ENCODE measurements around the gene AIF1.

The AIF1 gene

GRCh38 chr6:31643818-31644454, 28.9 kb downstream of the AIF1 start:
- DNase-seq = no peak

DNA sequence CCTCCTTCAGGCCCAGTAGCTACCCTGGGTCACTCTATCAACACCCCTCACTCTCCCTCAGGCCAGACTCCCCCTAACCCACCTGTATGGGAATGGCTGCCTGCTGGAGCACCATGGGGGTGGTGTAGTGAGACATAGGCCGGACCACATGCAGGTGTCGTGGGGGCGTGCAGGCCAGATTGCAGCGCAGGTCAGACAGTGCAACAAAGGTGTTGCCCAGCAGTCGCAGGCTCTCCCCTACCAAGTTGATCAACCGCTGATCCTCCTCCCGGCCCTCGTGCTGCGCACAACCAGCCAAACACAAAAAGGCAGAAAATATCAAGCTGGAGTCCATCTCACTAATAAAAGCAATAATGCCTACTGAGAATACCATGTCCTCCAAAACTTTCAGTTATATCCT, 30.3 kb downstream of the AIF1 start:
- DNase-seq = no peak

- DNase-seq = peak; percentile 85
Measured at GRCh38 chr6:31651602-31652191, 36.7 kb downstream of the AIF1 start.

DNA sequence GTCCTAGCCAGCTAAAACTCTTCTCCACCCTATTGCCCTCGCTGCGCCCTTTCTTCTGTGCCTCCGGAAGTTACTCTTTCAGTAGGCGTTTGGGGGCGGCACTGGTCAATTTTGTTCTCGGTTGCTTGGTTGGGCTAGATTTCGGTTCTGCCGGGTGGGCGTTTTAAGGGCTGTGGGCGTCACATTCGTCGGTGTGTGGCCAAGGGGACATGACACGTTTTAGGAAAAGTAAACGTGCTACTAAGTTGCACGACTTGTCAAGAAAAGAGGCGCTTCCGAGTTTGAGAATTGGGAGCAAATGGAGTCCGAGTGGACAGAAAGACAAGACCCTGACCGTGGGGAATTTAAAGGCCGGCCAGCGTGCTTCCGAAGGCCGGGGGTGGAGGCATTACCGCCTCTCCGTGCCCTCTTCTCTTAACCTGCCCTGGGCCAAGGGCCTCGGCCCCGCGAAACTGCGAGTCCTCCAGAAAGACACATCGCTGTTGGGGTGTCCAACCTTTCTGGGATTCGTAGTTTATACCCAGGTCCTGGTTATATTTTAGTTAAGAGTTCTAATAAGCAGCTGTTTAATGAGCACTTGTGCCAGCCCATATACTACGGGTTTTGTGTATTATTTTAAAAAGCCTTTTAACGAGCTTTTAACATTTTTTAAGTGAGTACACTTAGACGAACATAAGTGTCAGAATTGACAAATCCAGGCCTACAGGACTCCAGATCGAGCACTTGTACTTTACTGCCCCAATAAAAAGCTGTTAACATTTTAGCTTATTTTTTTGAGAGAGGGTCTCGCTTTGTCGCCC, 38.1 kb downstream of the AIF1 start:
- DNase-seq = no peak

DNA sequence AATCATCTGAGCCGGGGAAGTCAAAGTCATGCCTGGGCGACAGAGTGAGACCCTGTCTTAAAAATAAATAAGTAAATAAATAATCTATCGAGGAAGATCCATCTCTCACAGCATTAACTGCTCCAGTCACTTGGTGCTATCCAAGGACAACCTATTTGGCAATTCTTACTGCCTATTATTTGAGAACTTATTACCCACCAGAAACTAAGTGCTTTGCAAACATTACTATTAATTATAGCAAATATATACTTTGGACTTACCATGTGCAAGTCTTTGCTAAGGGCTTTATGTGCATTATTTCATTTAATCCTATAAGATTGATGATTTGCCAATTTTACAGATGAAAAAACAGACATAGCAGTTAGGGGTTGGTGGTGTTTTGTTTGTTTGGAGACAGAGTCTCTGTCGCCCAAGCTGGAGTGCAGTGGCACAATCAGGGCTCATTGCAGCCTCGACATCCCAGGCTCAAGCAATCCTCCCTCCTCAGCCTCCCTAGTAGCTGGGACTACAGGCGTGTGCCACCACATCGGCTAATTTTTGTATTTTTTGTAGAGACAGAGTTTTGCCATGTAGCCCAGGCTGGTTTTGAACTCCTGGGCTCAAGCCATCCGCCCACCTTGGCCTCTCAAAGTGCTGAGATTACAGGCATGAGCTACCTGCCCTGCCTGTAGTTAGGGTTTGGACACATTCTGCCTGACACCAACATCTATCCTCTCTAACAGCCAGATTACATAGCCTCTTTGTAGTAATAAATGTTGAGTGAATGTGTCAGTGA, 39.7 kb downstream of the AIF1 start:
- DNase-seq = no peak

DNA sequence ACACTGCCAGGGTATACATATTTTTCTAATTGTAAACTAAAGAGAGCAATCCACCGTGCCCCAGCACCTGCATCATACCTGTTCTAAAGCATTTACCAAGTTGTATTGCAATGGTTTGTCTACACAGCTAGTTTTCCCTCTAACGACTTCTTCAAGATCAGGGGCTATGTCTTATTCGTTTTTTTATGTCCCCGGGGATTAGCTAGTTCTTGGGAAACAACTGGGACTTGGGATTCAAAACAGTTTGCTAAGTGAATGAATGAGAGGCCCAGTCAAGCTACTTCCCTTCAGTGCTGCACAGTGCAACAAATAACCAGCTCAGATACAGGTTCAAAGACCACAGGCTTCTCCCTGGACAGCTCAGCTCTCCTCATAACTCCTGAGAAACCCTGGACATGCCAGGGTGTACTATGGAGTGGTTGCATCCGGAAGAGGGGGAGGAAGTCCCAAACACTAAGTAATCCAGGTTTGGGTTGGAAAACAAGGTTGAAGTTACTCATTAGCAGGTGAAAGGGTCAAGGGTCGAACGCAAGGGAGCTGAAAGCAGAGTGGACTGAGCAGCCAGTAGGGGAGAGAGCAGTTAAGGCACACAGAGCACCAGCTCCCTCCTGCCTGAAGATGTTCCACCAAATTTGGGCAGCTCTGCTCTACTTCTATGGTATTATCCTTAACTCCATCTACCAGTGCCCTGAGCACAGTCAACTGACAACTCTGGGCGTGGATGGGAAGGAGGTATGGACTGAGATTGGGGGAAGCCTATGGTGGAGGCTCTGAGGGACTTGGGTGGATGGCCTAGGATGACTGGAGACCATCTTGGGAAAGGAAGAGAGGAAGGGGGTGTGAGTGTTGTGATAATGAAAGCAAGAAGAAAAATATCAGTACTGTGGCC, 40.6 kb downstream of the AIF1 start, which contains the start of gene APOM:
APOM (plus strand) TSS at position 546 of the 889 bp plus-strand sequence; CDS start at position 619, 73 bp downstream.
- DNase-seq = no peak

DNA sequence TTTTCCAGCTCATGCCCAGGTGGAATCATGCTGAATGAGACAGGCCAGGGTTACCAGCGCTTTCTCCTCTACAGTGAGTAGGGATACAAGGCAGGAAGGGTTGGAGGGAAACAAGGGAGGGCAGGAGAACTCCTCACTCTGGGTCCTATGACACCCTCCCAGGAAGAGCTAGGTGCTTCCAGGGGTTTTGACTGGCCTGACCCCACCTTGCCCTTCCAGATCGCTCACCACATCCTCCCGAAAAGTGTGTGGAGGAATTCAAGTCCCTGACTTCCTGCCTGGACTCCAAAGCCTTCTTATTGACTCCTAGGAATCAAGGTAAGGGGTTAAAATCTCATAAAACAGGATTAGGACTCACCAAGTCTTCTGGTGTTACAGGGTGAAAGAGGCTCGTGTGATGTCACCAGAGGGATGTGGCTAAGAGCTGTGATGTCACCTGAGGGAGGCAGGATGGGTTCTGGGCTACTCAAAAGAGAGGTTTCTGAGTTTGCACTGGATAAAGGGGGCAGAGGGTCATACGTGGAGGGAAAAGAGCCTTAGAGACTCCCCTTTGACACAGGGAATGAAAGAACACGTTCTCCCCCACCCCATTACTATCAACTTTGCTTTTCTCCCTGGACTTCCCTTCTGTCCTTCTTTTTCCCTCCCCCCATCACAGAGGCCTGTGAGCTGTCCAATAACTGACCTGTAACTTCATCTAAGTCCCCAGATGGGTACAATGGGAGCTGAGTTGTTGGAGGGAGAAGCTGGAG, 42.5 kb downstream of the AIF1 start:
- DNase-seq = no peak

DNA sequence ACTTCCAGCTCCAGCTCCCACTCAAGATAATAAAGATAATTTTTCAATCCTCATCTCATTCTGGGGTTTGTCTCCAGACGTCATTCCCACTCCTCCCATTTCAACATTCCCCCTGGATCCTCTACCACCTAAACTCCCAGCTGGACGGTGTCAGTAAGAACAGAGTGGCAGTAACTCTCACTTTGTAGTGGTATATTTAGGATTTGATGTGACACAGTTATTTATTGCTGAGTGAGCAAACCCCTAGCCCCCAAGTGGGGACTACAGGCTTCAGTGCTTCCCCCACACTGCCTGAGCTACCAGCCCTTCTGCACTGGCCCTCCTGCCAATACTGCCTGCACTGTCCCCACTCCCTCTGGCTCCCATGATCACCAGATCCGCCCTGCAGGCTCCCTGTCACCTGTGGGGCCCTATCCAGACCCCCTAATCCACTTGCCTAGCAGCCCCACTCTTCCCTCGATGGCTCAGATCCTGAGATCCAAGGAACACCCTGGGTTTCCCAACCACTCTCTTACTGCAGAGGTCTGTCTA, 43.2 kb downstream of the AIF1 start:
- DNase-seq = no peak

- no peak for DNase-seq
Measured at GRCh38 chr6:31658983-31659648, 44.1 kb downstream of the AIF1 start.

DNA sequence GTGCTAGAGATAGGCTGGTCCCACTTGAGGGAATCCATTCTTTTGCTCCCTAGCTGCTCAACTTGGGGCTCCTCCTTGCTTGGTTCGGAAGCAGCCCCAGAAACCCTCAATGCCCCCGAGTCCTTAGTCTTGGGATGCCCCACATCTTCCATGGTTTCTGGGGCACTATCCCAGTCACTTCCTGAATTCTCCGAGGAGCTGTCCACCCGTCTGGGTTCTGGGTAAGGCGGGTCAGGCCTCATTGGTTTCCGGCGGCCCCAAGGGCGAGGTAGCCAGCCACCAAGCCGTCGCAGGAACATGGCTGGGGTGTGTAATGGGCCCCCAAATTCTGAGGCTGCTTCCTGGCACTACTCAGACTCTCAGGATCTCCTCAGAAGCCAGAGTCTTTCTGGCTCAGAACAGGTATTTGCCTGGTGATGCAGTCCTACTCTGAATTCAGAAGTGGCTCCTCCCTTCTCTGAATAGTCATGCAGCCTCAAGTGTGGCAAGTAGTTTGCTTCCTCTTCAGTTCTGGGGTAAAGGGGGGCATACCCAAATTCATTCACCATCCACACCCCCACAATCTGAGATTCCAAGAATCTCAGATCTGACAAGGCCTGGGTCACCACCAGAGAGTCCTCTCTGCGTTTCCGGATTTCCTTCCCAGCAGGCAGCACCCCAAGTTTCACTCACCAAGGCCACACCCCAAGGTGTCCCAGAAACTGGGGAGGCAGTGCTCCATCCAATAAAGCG, 44.8 kb downstream of the AIF1 start:
- DNase-seq = no peak

- DNase-seq = peak; percentile 76
Measured at GRCh38 chr6:31660381-31661261, 45.6 kb downstream of the AIF1 start, which contains the start of gene C6orf47. Gene C6orf47 (minus strand): TSS chr6:31660778. CDS start chr6:31659947, 831 bp downstream.

GRCh38 chr6:31661262-31662123, 46.5 kb downstream of the AIF1 start:
- no peak for DNase-seq

DNA sequence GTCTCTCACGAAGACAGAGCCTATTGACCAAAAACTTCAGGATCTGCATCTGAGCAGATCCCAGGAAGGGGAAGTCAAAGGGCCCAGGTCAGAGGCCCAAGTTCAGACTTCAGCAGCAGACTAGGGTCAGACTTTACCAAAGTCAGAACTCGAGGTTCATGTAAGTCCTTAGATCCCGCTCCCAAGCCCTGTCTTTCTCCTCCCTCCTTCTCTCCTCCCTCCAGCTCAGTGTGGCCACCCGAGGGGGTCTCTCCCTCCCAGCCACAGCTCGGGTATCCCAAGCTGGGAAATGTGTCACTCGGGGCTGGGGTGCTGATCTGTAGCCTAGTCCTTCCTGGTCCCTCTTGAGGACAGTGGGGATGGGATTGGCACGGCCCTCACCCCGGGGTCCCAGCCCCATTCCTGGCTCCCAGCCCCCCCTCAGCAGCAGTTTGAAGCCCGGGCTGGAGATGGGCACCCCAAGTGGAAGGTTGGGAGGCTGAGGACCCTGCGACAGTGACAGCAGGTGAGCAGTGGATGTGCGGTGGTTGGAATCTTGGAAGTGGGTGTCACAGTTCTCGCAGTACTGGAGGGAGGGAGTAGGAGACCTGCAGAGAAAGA, 47.2 kb downstream of the AIF1 start:
- no peak for DNase-seq

DNA sequence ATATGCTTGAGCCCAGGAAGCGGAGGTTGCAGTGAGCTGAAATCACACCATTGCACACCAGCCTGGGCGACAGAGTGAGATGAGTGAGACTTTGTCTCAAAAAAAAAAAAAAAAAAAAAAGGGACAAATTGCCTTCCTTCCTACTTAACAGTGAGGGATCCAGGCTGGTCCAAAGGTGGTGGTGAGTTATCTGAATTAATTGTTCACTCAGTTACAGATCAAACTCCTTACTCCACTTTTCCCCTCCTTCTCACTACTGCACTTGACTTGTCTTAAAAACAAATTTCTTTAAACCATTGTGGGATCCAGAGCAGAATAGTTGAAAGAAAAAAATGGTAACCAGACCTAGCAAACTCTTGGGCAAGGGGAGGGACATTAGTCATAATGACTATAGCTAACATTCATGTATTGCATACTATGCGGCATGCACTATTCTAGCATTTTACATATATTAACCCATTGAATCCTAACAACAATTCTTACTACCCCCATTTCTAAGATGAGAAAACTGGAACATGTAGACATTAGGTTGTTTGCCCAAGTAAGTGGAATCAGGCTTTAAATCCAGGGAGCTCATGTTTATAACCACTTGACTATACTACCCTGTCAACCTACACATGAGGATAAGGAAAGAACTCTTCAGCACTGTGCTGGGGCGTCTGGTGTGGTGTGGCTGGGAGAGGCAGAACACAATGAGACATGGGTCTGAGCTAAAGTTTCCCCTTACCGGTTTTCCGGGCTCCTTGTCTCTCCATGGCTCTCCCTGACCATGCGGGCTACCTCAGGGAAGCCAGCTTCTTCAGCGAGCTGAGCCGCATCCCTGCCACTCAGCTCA, 48.3 kb downstream of the AIF1 start:
- no peak for DNase-seq

GRCh38 chr6:31663961-31664789, 49.1 kb downstream of the AIF1 start:
- no peak for DNase-seq

Measured in NCI-H748 treated with DMSO at 0.1 percent for 48 hours (cell line).